ENCODE data around the gene BCAS3.

BCAS3 gene

DNA sequence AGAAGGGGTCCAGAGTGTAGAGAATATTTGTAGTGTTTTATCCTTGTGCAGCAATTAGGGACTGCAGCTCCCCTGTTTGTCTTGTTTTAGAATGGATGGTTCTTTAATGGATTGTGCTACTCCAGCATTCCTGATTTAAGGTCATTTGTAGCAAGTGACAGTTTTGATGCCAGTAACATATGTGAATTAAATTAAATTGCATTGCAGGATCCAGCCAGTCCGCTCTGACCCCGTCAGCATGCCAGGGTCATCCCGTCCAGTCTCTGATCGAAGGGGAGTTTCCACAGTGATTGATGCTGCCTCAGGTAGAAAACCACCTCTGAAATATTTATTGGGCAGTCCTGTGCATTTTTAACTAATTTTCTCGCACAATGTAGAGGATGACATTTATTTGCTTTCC lies 406.6 kb downstream of the BCAS3 start:
- POLR2A ChIA-PET (ENCODE audit: low non-redundant PET): no interaction called here
- DNase-seq (ENCODE audit: low spot score): no peak
- CTCF ChIA-PET: no interaction called here
- TF ChIP-seq, protein P1, sequence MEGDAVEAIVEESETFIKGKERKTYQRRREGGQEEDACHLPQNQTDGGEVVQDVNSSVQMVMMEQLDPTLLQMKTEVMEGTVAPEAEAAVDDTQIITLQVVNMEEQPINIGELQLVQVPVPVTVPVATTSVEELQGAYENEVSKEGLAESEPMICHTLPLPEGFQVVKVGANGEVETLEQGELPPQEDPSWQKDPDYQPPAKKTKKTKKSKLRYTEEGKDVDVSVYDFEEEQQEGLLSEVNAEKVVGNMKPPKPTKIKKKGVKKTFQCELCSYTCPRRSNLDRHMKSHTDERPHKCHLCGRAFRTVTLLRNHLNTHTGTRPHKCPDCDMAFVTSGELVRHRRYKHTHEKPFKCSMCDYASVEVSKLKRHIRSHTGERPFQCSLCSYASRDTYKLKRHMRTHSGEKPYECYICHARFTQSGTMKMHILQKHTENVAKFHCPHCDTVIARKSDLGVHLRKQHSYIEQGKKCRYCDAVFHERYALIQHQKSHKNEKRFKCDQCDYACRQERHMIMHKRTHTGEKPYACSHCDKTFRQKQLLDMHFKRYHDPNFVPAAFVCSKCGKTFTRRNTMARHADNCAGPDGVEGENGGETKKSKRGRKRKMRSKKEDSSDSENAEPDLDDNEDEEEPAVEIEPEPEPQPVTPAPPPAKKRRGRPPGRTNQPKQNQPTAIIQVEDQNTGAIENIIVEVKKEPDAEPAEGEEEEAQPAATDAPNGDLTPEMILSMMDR (conservative IDR thresholded peaks at IDR 0.05; ENCODE audit: low read depth): no peak
- H3K27ac ChIP-seq: no peak overlapping the region

DNA sequence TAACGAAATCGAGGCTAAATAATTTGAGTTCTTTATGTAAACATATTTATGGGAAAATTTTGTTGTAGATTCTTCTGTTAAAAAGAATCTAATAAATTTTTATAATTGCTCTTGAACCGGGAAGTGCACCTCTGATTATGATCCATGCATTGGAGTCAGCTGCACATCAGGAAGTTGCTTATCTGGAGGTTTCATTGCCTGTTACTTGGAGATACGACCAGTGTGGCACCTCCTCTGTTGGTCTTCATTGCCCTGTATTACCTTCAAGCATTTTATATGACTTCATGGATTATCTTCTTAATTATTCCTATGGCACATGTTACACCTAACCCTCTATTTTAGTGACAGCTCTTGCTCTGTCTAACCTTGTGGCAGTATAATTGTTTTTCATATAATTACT lies 409.4 kb downstream of the BCAS3 start:
- POLR2A ChIA-PET (ENCODE audit: low non-redundant PET): no interaction called here
- no peak overlapping the region for H3K27ac ChIP-seq
- TF ChIP-seq, protein P1 (conservative IDR thresholded peaks at IDR 0.05; ENCODE audit: low read depth): no peak
- no peak for DNase-seq (ENCODE audit: low spot score)
- CTCF ChIA-PET: no interaction called here

DNA sequence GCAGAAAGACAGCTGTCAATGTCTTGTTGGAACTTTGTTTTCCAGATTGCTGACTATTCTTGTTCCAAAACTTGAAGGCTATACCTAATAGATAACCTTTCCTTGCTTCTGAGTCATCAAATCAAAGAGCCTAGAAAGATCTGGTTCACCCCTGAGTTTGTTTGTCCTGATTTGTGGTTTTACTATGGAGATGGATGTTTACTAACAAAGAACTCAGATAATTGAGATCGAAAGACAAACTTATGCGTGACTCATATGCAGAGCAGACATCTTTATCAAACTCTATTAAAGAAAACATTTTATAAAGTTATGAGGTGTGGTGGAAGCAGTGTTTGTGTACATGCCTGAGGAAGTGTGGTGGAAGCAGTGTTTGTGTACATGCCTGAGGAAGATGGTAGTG lies 410.9 kb downstream of the BCAS3 start:
- TF ChIP-seq, protein P1 (conservative IDR thresholded peaks at IDR 0.05; ENCODE audit: low read depth): no peak
- H3K27ac ChIP-seq: no peak overlapping the region
- POLR2A ChIA-PET (ENCODE audit: low non-redundant PET): no interaction called here
- no peak for DNase-seq (ENCODE audit: low spot score)
- CTCF ChIA-PET: no interaction called here

DNA sequence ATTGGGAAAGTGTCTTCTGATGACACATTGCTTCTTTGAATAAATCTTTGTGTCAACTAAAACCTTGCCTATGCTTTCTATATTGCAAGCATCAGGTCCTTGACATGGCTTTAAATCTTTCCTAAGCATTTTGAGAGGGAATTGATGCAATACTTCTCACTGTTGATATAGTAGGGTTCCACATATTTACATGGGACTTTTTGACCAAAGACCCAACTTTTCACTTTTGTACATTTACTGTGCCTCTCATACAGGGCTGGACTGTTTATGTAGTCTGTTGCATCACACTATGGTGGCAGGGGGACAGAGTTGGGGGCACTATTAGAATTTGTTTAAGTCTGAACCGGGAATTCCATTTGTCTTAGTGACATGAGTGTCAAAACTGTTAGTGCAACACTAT lies 413.4 kb downstream of the BCAS3 start:
- POLR2A ChIA-PET (ENCODE audit: low non-redundant PET): no interaction called here

DNA sequence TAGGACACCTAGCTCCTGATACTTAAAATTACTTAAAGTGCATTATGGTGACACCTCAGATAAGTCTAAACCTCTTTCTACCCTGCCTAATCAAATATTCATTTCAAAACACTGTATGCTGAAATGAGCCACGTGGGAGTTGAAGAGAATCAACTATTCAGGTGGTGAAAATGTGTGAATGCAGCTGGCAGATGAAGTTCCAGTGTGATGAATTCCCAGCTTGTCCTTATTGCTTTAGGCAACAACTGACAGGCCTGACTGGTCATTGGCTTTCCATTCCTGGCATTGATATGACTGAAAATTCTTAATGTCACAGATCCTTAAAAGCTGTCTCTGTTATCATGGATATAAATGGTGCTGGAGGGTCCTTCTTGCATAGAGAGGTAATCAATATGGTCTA lies 420.1 kb downstream of the BCAS3 start:
- TF ChIP-seq, protein P1 (conservative IDR thresholded peaks at IDR 0.05; ENCODE audit: low read depth): no peak
- H3K27ac ChIP-seq: no peak overlapping the region
- ChIA-PET CTCF (no interaction called here), POLR2A (ENCODE audit: low non-redundant PET) (no interaction called here)
- no peak for DNase-seq (ENCODE audit: low spot score)

More for the DNA sequence above, 413.4 kb downstream of the BCAS3 start:
- no peak overlapping the region for H3K27ac ChIP-seq
- DNase-seq (ENCODE audit: low spot score): no peak
- CTCF ChIA-PET: no interaction called here
- TF ChIP-seq, protein P1 (conservative IDR thresholded peaks at IDR 0.05; ENCODE audit: low read depth): no peak

DNA sequence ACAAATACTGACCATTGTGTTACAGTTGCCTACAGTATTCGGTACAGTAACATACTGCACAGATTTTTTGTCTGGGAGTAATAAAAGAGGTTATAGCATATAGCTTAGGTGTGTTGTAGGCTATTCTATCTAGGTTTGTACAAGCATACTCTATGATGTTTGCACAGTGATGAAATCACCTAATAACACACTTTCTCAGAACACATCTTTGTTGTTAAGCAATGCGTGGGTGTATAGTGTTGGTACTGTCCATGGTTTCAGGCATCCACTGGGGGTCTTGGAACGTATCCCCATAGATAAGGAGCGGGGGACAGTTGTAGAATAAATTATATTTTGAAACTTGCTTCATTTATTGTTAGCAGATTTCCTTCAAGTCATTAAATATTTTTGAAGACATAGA lies 428.7 kb downstream of the BCAS3 start:
- POLR2A ChIA-PET (ENCODE audit: low non-redundant PET): no interaction called here
- TF ChIP-seq, protein P1 (conservative IDR thresholded peaks at IDR 0.05; ENCODE audit: low read depth): no peak
- DNase-seq (ENCODE audit: low spot score): no peak
- CTCF ChIA-PET: interaction anchor here (0.6 kb wide), 1 partner anchor 127 kb away, joined by 3 read pairs; no protein-coding TSS in a partner anchor
- H3K27ac ChIP-seq: no peak overlapping the region

DNA sequence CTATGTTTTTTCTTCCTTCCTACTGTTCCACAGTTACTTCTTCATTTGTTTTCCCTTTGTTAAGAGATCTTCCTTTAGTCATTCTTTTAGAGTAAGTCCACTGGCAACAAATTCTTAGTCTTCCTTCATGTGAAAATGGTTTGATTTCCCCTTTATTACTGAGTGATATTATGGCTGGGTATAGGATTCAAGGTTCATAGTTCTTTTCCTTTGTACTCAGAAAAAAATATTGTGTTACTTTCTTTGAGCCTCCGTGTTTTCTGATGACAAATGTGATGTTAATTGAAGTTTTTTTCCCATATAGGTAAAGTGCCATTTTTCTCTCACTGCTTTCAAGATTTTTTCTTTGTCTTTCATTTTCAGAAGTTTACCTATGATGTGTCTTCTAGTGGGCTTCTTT lies 438.9 kb downstream of the BCAS3 start:
- no peak for DNase-seq (ENCODE audit: low spot score)
- no peak overlapping the region for H3K27ac ChIP-seq
- CTCF ChIA-PET: no interaction called here
- TF ChIP-seq, protein P1 (conservative IDR thresholded peaks at IDR 0.05; ENCODE audit: low read depth): no peak
- POLR2A ChIA-PET (ENCODE audit: low non-redundant PET): no interaction called here

Data from RWPE1 (cell line).